DMS53 (cell line): Measurements from ENCODE around the gene PITPNC1.
A peak's percentile ranks its signal among the peaks of the same experiment; 100 is the strongest.
"Not testable (repeated sequence)": the region's sequence is repeated elsewhere in the genome, so short reads cannot be mapped to it uniquely, and the experiment has no call there.

Experiments
- DNase-seq: peaks from one replicate; lab custom pipeline; 2025; lab: John Stamatoyannopoulos, UW

Gene PITPNC1

DNA sequence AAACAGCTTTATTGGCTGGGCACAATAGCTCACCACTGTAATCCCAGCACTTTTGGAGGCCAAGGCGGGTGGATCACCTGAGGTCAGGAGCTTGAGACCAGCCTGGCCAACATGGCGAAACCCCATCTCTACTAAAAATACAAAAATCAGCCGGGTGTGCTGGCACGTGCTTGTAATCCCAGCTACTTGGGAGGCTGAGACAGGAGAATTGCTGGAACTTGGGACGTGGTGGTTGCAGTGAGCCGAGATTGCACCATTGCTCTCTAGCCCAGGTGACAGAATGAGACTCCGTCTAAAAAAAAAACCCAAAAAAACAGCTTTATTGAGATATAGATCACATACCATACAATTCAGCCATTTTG, 274.1 kb downstream of the PITPNC1 start:
- not testable (repeated sequence) for DNase-seq

DNA sequence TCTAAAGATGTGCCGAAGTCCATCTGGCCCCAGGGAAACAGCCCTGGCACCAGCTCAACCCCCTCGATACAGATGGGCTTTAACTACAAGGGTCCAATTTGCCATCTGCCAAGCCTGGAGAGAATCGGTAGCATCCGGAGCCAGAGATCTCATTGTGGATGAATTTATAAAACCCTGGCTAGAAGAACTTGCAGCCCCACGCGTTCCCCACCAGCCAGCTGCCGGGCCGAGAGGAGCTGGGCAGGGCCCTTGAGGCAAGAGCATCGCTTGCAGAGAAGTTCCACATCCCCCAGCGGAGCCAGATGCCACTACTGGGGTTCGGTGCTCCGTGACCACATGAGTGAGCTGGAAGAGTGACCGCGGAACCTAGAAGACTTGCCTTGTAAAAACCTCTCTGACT, 275.4 kb downstream of the PITPNC1 start:
- no peak for DNase-seq

DNA sequence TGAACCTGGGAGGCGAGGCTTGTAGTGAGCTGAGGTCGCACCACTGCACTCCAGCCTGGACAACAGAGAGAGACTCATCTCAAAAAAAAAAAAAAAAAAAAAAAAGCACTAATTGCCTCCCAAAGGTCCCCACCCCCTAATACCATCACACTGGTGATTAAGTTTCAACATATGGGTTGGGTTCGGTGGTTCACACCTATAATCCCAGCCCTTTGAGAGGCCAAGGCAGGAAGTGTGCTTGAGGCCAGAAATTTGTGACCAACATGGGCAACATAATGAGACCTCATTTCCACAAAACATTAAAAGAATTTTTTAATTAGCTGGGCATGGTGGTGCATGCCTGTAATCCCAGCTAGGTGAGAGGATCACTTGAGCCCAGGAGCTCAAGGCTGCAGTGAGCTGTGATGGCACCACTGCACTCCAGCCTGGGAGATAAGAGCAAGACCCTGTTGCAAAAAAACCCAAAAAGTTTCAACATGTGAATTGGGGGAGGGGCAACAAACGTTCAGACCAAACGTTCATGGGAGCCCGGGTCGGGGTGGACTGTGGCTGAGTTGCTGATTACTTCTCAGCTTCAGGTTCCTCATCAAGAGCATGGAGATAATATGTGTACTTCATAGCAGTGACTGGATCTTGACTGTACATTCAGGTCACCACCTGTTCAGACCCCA, 278.5 kb downstream of the PITPNC1 start:
- no peak for DNase-seq

DNA sequence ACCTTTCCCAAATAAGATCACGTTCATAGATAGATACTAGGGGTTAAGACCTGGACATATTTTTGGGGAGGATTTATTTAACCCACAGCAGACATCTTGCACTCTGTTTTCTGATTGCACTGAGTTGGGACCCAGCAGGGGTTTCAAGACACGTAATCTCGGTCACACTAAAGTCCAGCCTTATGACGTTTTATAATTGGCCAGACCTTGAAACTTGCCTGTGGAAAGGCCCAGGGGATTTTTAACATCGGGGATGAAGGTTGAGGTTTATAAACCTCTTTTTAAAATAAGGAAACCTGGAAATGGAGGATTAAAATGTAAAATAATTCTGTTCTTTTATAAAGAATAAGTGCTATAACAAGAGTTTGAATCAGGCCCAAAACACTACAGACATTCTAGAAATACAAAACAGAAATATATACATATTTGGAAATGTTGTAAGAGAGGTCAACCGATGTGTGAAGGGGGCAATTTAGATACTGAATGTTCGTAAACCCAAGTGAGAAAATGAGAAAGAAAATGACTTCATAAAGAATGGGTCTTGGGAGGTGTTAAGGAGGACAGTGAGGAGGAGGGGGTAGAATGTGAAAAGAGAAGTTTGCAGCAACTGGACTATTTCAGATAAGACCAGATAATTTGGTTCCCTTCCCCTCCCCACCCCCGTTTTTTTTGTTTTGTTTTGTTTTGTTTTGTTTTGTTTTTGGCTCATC, 279.6 kb downstream of the PITPNC1 start:
- DNase-seq, result no peak

DNA sequence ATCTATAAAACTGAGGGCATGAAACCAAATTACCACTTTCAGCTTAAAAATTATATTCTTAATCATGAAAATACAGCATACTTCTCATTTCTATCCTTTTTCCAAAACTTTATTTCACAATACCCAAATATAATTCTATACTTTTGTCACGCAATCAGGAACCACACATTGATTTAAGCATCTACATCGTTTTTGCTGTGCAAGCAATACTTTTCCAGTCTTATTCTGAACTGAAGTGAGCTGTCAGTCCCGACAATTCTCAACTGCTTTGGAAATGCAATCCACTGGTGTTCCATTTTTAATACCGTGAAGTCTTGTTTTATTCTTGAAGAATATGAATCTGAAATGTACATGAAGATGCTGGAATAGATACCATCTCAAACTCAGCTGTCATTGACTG, 280.5 kb downstream of the PITPNC1 start:
- DNase-seq, result no peak

DNA sequence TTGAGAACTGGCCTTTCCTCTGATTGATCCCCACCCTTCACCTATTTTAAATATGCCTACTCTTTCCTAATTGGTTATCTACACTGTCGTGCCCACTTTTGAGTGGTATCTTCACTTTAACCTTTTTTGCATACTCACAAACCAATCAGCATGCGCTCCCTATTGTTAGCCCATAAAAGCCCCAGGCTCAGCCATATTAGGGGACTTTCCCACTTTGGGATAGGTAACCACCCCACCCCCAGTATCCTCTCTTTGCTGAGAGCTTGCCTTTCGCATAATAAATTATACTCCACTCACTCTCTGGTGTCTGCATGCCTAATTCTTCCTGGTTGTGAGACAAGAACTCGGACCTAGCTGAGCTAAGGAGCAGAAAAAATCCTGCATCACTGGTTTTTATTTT, 281.2 kb downstream of the PITPNC1 start:
- no peak for DNase-seq

DNA sequence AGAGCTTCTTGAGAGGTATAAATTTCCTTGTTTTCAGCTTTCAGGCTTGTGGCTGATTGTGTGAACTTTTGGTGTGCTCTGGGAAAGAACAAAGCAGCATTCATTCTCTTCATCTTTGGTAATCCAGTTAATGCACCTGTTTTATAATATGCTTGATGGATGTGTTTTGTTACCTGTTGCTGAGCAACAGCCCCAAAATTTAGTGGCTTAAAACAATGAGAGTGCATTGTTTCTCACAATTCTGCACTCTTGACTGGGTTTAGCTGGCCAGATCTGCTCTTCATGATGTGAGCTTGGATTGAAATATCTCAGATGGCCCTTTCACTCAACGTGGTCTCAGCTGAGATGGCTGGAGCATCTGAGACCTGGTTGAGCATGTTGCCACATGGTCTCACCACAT, 281.9 kb downstream of the PITPNC1 start:
- no peak for DNase-seq

DNA sequence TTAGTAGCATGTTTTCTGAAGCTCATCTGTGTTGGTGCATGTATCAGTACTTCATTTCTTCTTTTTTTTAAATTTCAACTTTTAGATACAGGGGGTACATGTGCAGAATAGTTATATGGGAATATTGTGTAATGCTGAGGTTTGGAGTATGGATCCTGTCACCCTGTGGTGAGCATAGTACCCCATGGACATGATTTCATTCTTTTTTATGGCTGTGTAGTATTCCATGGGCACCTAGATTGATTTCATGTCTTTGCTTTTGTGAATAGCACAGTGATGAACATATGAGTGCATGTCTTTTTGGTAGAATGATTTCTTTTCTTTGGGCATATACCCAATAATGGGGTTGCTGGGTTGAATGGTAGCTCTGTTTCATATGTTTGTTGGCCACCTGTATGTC, 285.6 kb downstream of the PITPNC1 start:
- DNase-seq, result no peak

DNA sequence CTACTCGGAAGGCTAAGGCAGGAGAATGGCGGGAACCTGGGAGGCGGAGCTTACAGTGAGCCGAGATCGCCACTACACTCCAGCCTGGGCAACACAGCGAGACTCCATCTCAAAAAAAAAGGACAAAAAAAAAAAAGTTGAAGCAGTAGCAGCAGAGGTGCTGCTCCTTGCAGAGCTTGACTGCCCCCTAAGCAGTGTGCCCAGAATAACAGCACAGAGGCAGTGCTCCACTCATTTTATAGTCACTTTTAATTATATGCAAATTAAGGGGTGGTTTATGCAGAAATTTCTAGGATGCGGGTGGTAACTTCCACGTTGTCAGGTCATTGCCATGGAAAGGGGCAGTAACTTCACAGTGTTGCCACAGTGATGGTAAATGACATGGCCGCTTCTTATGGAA, 286.4 kb downstream of the PITPNC1 start:
- peak; percentile 16 for DNase-seq

DNA sequence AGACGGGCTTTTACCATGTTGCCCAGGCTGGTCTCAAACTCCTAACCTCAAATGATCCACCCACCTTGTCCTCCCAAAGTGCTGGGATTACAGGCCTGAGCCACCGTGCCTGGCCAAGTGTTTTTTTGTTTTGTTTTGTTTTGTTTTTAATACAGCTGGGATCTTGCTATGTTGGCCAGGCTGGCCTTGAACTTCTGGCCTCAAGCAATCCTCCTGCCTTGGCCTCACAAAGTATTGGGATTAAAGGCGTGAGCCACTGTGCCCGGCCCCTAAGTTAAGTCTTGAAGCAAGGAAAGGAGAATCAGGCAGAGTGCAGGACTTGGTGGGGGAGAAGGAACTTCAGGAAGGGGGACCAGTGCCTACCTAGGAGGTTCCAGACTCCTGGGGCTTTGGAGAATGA, 288.9 kb downstream of the PITPNC1 start:
- no peak for DNase-seq

DNA sequence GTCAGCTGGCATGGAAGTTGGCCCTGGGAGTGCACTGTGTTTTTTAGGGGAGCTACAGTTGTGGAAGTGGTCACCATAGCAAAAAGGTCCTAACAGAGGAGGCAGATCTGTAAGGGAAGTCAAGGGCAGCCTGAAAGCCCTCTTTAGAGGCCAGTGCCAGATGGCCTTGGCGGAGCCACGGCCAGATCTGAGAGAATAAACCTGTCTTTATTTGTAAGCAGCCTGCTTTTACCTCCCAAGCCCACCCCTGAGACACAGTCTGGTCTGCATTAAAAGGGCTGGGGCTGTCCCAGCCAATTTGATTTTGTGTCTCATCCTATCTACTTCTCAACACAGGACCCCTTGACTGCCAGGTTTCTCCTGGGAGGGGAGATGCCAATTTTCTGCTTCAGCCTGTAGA, 289.6 kb downstream of the PITPNC1 start:
- DNase-seq, result no peak

DNA sequence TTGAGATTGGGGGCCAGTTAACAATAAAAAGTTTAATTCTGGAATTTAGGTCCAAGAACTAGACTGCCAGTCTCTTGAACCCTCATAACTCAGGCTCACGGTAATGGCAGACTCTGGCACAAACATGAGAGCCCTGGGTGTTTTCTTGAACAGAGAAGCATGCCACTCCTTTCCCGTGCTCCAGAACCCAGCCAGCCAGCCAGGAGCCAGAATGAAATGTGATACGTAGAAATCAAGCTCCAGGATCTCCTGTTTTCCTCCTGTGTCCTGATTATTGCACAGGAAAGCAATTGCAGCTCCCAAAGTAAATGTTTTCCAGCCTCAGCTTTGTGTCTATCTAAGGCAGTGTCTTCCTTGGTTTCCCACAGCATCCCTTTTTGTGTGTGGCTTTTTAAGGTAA, 294.4 kb downstream of the PITPNC1 start:
- no peak for DNase-seq

DNA sequence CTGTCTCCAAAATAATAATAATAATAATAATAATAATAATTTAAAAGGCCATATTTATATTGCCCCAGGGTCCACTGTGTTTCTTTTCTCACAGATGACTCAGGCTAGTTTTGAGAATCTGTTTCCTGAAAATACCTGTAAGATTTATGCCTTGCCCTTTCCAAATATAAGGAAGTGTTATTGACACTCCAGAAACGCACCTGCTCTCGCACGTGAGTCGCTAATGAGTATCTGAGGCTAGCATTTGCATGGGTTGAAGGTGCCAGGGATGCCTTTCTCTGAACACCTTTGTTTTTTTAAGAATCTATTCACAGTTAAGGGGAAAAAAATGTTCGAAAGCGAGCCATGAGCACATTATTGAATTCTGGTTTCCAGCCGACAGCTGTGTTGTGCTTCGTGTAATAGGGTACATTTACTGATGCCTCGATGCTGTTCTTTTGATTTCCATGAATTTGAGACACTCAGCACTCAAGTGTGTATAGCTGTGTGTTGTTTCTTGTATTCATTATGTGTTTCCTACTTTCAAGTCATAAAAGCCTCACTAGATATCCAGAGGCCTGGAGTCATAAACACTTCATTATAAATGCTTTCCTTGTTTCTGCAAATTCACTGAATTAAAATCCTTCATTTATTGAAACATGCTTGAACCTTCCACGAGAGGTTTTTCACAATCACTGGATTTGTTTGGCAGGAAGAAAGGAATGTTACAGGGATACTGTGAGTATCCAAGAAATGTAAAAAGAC, 295.7 kb downstream of the PITPNC1 start:
- peak; percentile 12 for DNase-seq

DNA sequence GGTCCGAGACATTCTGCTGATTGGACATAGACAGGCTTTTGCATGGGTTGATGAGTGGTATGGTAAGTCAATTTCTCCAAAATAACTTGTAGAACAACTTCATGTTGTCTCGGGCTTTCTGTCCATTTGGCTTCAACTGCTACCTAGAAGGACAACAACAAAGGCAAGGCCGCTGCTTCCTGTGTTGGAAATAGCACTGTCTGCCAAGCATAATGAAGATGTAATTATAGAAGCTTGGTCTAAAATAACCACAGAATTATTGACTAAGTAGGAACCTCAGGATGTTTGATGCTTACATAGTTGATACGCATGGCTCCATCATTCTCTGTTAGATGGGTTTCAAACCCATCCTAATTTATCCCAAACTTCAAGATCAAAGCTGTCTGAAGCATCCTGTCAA, 298.4 kb downstream of the PITPNC1 start:
- DNase-seq, result no peak

DNA sequence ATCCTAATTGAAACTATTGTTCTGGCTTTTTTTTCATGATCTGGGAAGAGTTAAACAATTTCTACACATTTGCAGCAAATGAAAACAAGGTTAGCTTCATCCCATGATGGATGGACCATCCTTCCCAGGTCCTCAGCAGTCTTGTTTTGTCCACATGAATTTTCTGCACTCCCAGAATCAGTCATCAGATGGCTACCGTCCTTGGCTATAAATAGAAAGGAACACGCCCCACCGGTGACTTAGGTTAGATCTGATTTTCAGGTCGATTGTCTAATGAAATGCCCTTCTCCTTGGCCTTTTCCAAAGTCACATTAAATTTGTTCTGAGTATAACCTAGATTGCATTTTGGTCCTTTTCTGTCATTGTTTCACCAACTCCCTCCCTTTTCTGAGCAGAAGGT, 299.2 kb downstream of the PITPNC1 start:
- DNase-seq, result no peak

DNA sequence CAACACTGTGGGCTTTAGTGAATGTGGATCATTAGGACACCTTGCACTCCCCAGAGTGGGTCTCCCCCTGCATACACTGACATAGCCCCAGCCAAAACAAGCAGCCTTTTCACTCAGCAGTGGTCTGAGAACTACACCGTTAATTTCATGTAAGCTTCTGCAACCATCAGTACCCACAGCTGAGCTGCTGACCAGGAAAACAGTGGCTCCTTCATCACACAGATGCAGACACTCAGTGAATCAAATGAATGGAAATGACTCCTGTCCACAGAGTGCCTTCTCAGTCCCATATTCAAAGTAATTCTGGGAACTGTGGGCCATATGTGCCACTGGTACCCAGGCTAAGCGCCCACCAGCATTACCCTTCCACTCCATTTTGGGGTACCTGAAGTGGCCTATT, 301.3 kb downstream of the PITPNC1 start:
- no peak for DNase-seq

DNA sequence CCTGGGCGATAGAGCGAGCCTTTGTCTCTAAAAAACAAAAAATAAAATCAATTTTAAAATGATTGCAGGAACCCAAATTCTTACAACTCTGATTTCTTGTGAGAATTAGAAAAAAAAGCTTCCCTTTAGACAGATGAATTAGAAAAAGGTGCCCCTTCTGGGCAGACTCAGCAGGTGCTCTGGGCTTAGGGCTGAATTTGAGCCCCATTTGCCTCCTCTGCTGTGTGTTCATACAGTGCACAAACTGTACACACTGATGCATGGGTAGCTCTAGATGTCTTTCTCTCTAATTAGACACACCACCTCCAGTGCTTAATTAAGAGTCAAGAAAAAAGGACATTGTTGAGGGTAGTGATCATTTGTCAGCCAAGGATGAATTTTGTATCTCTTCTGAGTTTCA, 302.1 kb downstream of the PITPNC1 start:
- DNase-seq, result no peak

DNA sequence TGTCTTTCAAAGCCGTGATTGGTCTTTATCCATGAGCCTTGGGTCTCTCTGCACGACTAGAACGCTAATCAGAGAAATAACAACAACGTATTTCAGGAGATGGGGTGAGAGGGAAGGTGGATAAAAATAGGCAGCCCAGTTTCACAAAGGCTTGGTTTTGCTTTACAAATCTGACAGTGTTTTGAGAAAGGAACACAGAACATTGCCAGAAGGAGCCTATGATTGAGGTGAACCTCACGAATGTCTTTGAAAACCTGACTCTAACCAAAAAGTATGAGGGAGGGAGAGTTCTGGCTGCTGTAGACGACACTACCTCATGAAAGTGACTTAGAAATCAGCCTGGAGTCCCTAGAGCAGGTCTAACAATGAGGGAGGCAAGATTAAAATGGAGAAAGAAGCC, 302.6 kb downstream of the PITPNC1 start:
- no peak for DNase-seq

DNA sequence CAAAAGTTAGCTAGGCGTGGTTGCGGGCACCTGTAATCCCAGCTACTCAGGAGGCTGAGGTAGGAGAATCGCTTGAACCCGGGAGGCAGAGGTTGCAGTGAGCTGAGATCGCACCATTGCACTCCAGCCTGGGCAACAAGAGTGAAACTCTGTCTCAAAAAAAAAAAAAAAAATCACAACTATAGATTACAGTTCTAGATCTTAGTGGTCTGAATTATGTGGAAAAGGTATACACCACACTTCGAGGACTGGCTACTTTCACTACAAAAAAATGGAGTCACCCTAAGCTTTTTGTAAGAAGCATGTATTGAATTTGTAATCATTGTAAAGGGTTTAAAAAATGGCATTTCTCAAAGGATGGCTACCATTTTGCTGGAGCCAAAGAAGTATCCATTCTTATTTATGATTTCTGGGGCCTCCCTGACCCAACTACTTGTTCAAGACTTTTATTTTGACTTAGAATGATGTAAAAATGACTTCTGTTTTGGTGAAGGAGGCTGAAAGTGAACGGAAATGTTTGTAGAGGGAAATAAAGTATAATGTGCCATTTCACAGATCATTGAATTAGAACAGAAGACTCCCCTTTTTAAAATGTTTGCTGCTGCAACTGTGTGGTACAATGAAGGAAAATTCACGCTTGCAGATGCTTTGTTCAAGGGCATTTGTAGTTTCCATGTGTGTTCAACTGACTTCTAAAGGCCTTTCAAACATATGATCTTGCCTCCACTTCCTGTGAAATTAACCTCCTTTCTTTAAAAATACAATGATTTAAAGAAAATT, 303.6 kb downstream of the PITPNC1 start:
- DNase-seq, result no peak

DNA sequence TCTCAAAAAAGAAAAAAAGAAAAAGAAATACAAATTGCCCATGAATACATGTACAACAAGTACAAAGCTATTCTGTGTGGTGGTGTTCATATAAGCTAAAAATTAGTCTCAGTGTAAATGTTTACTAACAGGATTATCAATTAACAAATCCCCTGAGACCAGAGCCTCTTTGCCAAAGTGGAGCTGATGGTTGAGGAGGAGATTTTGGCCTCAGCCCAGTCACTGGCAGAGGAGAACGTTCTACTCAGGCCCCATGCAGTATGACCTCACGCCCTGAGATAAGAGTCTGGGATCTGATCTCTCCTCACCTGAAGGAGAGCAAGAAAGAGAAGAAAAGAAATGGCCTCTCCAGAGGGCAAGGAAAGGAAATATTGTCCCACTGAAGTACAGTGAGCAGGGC, 305.1 kb downstream of the PITPNC1 start:
- no peak for DNase-seq

DNA sequence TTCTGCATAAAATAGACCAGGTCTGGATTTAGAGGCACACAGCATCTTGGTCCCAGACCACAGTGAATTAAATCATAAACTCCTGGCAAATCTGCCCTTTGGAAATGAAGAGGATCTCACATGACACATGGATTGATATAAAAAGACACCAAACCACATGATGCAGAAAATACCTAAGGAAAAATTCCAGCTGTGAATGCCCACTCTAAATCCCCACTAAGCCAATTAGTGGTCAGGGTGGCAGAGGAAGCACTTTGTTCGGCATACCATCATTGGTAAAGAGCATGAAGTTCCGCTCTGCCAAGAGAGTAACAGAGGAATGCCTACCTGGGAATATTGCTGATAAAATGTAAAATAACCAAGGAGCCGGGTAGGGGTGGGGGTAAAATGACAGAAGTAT, 308.3 kb downstream of the PITPNC1 start:
- no peak for DNase-seq

DNA sequence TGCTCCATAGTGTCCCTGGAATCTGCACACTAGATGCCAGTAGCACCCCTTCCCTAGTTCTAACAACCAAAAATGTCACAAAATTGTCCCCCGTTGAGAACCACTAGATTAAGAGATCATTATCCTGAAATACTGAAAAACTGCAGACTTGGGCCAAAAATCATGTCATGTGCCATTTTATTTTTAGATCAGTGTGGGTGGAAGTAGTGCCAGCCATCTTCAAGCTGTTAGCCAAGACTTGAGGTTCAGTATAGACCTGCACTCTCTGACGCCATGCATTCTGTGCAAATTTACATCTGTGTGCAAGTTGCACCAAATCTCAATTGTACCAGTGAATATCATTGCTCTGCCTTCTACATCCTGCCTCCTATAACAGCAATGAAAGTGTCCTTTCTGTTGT, 309.2 kb downstream of the PITPNC1 start:
- DNase-seq, result no peak

DNA sequence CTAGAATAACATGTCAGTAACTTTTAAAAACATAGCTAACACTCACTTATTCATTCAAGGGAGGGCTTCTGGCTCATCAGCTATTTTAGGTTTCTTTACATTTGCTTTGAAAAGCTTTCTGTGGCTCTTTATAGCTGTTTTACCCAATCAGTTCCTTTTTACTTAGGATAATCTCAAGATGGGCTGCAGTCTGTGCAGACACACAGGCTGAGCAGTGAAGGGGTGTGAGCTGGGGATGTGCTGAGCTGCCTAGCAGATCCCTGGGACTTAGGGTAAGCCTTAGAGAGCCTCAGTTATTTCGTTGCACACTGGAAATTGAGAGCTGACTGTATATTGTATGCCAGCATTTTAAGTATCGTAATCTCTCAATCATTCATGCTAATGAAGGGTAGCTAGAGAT, 310.4 kb downstream of the PITPNC1 start:
- DNase-seq, result no peak
